Activated gamma-delta T cell (primary cell): ENCODE measurements around the gene SLCO3A1.

ENCODE experiments used
- DNase-seq: peaks from one replicate; lab custom pipeline; 2025; lab: John Stamatoyannopoulos, UW

The SLCO3A1 gene

GRCh38 chr15:92003515-92004067 is 150.1 kb downstream of the SLCO3A1 start:
- no peak for DNase-seq

- no peak for DNase-seq
These were observed 151.6 kb downstream of the SLCO3A1 start for GRCh38 chr15:92005154-92005553.

GRCh38 chr15:92006186-92007028 is 152.9 kb downstream of the SLCO3A1 start:
- DNase-seq = no peak

GRCh38 chr15:92009162-92009561 is 155.7 kb downstream of the SLCO3A1 start:
- DNase-seq = no peak

- DNase-seq = no peak
These were observed 158.3 kb downstream of the SLCO3A1 start for GRCh38 chr15:92011611-92012367.

GRCh38 chr15:92012368-92012629 is 158.8 kb downstream of the SLCO3A1 start:
- DNase-seq = no peak

- DNase-seq = no peak
These were observed 159.4 kb downstream of the SLCO3A1 start for GRCh38 chr15:92012881-92013280.

- DNase-seq = no peak
These were observed 160.9 kb downstream of the SLCO3A1 start for GRCh38 chr15:92014281-92015030.

- no peak for DNase-seq
These were observed 164.5 kb downstream of the SLCO3A1 start for GRCh38 chr15:92017882-92018534.

- no peak for DNase-seq
These were observed 165.2 kb downstream of the SLCO3A1 start for GRCh38 chr15:92018535-92019239.

- DNase-seq = no peak
These were observed 166.2 kb downstream of the SLCO3A1 start for GRCh38 chr15:92019706-92020105.

- no peak for DNase-seq
These were observed 166.7 kb downstream of the SLCO3A1 start for GRCh38 chr15:92020207-92020606.

GRCh38 chr15:92020804-92021203 is 167.3 kb downstream of the SLCO3A1 start:
- no peak for DNase-seq

GRCh38 chr15:92021792-92022191 is 168.3 kb downstream of the SLCO3A1 start:
- no peak for DNase-seq

- no peak for DNase-seq
These were observed 170.5 kb downstream of the SLCO3A1 start for GRCh38 chr15:92023965-92024364.

GRCh38 chr15:92025706-92026270 is 172.3 kb downstream of the SLCO3A1 start:
- no peak for DNase-seq

GRCh38 chr15:92028389-92028724 is 174.8 kb downstream of the SLCO3A1 start:
- DNase-seq = no peak

- no peak for DNase-seq
These were observed 176.3 kb downstream of the SLCO3A1 start for GRCh38 chr15:92029767-92030166.

- no peak for DNase-seq
These were observed 179.8 kb downstream of the SLCO3A1 start for GRCh38 chr15:92033314-92033713.

GRCh38 chr15:92033723-92034122 is 180.2 kb downstream of the SLCO3A1 start:
- DNase-seq = no peak

- DNase-seq = no peak
These were observed 180.7 kb downstream of the SLCO3A1 start for GRCh38 chr15:92034227-92034626.
